Measurements from ENCODE around the gene KCTD12.

The KCTD12 gene

DNA sequence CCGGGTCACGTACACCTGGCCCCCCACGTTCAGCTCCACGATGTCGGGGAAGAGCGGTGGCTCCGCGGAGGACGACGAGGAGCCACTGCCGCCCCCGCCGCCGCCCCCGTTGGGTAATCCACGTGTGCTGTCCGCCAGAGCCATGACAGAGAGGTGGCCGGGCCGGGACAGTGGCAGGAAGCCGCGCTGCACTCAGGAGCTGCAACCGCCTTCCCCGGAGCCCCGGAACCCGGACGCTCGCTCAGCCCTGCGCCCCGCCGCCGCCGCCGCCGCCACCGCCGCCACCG, 257 bp downstream of the KCTD12 start:
- peak in 1 of 3 experiments; percentile 87 for DNase-seq

DNA sequence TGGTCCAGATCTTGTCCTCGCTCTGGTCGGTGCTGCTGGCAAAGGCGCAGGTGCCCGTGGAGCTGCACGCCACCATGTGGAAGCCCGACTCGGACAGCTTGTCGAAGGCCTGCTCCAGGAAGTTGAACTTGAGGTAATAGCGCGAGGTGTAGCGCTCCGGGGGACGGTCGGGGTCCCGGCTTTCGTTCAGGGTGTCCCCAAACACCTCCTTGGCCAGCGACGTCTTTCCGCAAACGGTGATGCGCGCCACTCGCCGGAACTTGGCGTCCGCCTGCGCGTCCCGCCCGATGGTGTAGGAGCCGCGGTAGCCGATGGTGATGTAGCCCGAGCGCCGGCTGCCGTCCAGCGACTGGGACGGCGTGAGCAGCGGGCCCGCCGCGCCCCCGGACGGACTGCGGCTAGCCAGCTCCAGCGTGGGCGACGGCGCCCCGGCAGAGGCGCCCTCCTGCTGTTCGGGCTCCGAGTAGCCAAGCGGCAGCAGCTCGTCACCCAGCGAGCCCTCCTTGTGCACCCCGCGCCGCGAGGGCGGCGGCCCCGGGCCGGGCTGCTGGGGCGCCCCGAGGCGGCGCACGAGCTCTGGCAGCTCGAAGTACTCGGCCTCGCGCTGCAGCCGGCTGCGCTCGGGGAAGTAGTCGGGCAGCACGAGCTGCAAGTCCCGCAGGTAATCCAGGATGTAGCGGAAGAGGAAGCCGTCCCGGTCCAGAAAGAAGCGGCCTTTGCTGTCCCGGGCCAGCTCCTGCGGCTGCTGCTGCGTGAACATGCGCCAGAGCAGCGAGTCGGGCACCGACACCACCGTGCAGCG, 801 bp downstream of the KCTD12 start:
- peak in 2 of 3 experiments; percentile 85 to 89 for DNase-seq

DNA sequence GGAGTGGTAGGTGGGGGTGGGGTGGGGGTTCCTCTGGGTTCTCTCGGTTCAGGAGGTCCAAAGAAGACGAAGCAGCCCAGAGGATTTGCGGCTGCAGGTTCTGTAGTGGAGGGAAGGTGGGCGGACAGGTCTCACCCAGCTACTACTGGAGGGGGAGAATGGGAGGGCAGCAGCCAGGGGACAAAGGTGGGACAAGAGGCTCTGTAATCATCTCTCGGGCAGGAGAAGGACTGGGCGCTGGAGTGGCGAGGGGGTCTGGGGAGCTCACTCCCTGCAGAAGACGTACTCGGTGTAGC, 1.4 kb downstream of the KCTD12 start:
- DNase-seq = no peak

DNA sequence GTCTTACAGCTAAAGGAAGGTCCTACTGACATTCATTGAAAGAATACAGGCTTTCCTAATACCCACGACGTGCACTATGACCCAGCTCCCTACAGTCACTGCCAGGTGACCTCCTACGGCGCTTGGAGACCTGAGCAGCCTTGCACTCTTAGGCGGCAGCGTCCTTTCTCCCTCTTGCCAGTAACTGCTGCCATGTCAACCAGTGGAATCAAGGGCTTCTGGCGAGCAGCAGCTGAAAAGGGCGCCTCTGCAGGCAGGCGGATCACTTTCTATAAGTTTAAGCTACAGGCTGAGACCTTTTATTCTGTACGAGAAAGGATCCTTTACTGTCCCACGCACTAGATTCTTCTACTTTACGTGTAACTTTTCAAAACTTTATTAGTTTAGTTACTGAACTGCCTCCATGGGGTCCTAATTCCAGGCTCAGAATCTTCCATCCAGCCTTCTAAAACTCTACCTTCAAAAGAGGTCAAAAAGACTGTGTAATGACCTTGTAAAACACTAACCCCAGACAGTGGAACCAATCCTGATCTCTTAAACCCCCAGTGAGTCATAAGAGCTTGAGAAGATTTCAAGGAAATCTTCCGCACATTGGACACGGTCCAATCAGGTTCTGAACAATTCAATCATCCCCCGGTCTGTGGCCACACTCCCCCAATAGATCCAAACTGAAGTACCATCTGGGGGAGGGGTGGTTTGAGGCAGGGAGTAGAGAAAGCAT, 1.9 kb downstream of the KCTD12 start:
- peak in 1 of 3 experiments; percentile 48 for DNase-seq

DNA sequence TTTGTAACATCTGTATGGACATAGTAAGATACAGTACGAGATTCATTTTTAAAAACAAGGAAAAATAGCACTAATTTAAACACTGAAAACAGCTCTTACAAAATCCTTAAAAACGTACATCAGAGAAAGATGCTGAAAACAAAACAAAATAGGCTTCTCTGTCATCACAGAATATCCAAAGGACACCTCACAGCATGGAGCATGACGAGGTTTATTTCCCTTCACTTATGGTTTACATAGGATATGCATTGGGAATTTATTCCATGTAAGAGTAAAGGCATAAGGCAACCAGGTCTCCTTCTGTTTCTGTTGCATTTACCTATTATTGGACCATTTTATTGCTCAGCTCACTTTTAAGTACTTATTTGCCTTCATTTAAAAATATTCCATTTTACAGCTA, 3.0 kb downstream of the KCTD12 start:
- DNase-seq = no peak

DNA sequence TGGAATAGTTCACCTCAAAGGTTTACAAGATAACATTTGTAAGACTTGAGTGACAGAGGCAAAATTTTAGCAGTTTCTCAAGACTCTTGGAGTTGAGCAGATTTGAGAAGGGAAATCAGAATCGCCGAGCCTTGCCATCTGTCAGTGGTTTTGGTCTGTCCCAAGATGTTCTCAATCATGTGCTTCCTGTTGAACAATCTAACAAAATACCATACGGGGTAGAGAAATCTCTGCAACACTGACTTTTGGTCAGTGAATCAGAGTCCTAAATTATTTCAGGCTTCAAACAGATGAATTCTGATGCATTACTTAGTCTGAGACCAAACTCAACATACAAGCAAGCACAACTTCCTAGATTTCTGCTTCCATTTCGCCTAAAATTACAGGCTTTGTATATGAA, 3.8 kb downstream of the KCTD12 start:
- no peak for DNase-seq

DNA sequence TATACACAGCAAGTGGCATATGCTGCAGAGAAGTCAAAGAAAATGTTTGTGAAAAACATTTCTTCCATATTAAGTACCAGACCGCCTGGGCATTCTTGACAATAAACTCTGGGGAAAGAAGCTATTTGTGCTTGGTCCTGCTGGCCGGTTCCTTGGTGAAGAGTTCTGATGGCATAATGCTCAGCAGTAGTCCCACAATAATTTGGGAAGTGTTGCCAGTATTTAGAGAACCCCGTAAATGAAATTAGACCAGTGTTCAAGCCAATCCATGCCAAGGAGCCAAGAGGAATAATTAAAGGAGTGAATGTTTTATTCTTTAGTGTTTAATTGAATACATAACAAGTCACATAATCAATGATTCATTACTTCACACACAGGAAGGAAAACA, 6.3 kb downstream of the KCTD12 start:
- no peak for DNase-seq

DNA sequence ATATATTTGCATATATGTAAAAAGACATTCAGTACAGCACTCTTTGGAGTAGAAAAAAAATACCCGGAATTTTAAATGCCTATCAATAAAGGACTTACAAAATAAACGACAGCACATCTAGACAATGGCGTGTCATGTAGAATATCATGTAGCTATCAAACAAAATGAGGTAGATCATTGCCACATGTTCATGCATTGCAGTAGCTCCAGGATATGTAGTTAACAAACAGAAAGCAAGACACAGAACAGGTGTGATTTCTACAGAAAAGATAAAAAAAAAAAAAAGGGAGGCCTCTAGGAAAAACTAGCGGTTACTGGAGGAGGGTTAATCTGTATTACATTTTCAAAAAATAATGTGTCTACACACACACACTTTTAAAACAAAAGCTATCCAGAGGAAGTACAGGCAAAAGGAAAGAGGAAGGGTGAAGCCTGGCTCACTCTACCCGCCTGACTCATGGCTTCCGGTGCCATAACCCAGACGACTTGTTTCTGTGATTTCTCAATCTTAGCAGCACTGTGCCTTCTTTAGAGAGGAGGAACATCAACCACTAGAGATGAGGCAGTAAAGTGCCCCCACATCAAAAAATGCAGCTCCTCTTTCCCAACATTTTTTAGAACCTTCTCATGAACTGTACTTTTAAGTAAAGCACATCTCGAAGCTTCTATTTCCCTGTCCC, 6.9 kb downstream of the KCTD12 start:
- DNase-seq = no peak

DNA sequence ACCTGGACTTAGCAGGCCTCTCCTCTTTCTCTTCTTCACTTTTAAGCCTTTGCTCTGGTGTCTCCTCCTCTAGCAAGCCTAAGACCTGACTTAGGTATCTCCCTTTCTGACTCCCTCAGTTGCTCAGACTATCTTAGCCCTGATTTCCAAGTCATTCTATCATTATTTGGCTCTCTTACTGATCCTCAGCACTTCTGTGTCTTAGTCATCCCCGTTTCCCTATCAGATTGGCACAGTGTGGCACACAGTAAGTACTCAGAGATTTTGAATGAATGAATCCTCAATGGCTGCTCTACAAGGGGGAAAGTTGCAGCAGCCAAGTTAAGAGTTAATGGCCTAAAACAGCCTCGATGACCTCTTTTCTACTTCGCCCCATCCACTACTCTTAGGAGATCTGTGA, 8.2 kb downstream of the KCTD12 start:
- DNase-seq = no peak

DNA sequence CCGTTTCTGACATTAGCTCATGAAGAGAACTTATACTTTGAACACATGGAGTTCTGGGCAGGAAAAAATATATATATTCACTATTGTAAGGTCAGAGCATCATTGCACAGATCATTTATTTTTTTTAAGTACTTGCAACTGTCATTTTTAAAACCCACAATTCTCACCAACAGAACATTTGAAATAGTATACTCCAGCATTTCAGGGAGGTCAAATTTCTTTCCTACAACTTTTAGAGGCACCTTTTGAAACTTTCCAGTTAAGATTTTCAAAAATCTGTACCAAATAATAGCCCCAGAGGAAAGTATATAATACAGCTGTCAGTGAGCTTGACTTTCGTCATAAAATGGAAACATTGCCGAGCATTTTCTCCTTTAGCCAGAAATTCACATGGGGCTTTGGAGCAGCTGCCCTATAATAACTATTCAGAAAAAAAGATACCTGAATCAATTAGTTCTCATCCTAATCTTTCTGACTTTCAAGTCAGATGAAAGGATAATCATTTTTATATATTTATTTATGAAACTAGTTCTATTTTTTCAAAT, 10.9 kb downstream of the KCTD12 start:
- no peak for DNase-seq

DNA sequence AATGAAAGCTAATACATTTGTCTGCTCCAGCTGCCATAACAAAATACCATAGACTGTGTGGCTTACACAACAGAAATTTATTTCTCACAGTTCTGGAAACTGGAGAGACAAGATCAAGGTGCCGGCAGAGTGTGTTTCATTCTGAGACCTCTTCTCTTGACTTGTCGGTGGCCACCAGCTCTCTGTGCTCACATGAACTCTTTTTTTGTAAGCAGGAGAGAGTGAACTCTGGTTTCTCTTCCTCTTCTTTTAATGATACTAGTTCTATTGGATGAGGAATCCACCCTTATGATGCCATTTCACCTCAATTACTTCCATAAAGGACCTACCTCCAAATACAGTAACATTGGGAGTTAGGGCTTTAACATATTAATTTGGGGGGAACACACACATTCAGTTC, 11.7 kb downstream of the KCTD12 start:
- no peak for DNase-seq

DNA sequence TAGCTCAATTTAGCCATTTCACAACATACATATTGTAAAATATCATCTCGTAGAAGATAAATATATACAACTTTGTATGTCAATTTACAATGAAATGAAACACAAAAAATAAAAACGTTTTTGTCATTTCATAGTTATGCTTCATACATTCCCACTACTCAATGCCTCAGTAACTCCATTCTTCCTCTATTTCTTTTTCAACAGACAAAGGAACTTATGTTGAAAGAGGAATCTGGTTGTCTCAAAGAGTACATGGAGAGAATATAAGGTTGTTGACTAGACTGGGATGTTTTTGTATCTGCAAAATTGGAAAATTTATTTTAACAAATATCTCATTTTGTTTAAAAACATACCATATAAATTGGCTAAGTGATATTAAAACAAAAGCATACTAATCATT, 12.8 kb downstream of the KCTD12 start:
- no peak for DNase-seq

DNA sequence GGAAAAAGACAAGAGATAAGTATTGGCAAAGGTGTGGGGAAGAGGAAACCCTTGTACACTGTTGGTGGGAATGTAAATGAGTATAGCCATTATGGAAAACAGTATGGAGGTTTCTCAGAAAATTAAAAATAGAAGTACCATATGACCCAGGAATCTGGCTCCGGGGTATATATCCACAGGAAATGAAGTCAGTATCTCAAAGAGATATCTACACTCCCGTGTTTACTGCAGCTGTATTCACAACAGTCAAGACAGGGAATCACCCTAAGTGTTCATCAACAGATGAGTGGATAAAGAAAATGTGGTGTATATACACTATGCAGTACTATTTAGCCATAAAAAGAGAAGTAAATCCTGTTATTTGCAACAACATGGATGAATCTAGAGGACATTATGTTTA, 13.5 kb downstream of the KCTD12 start:
- no peak for DNase-seq

DNA sequence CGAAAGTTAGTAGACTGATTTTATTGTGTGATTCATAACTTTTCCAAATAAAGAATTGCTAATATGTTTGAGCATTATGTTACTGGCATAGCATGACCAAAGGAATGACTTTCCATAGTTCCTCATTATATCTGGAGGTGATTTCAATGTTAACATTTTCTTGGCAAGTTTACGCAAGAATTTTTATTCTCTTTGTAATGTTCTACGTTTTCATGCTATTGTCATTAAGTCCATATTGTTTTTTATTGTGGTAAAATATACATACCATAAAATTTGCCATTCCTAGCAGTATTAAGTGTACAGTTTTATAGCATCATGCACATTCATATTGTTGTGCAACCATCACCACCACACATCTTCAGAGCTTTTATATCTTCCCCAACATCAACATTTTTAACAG, 14.8 kb downstream of the KCTD12 start:
- DNase-seq = no peak

DNA sequence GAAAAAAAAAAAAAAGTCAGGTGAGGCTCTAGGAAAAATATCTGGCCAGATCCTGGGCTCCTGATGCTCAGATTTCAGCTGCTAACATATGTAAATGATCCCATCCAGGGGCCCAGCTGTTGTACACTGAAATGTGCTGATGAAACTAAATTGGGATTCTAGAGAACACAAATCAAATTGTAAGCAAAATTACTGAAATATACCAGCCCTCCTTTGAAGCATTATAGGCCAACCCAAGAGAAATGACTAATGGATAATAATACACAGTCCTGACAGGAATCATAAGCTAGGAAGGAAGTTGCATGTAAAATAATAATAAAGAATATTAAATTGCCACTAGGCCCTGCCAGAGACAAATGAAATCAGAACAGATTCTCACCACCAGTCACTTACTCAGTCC, 17.8 kb downstream of the KCTD12 start:
- no peak for DNase-seq

DNA sequence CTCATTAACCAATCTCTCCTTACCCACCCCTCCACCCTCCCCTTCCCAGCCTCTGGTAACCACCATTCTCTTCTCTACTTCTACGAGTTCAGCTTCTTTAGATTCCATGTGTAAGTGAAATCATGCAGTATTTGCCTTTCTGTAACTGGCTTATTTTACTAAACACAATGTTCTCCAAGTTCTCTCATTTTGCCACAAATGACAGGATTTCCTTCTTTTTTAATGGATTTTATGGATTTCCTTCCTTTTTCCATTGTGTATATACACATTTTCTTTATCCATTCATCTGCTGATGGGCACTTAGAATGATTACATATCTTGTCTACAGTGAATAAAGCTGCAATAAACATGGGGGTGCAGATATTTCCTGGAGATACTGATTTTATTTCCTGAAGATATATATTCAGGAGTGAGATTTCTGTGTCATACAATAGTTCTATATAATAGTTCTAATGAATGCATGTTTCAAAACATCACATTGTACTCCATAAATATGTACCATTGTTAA, 20.2 kb downstream of the KCTD12 start:
- no peak for DNase-seq

DNA sequence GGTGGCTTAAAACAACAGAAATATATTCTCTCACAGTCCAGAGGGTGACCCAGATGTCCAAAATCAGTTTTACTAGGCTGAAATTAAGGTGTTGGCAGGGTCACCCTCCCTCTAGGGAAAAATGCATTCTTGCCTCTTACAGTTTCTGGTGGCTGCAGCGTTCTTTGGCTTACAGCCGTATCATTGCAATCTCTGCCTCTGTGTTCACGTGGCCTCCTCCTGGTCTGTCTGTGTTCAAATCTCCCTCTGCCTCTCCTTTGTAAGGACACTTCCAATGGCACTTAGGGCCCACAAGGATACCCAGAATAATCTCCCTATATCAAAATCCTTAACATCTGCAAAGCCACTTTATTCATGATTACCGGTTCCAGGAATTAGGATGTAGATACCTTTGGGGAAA, 21.1 kb downstream of the KCTD12 start:
- DNase-seq = no peak

DNA sequence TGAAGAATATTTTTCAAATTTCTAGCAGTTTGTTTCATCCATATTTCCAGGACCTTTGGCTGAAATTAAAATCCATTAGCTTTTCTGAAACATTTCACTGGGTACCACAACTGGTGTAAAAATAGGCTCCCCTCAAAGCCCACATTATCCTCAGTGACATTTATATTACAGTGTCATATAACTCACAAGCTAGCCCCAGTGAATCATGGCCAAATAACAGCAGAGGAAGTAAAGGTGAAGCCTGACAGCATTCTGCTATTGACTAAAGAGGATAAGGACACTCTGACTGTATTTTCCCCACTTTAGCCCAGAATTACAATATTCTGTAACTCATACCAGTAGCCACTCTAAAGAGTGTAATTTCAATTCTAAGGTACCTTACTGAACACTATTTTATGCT, 21.9 kb downstream of the KCTD12 start:
- DNase-seq = no peak

DNA sequence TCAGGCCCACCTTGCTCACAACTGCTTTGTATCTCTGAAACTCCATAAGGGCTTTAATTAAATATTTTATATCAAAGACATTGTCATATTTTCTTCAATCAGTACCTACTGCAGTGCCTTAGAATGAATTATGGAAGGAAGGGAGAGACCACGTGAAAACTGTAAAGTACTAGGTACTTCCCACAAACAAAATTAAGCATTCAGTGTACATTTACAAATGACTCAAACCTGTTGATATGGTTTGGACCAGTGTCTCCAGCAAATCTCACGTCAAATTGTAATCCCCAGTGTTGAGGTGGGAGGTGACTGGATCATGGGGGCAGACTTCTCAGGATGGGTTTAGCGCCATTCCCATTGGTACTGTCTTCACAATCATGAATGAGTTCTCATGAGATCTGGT, 23.2 kb downstream of the KCTD12 start:
- no peak for DNase-seq

DNA sequence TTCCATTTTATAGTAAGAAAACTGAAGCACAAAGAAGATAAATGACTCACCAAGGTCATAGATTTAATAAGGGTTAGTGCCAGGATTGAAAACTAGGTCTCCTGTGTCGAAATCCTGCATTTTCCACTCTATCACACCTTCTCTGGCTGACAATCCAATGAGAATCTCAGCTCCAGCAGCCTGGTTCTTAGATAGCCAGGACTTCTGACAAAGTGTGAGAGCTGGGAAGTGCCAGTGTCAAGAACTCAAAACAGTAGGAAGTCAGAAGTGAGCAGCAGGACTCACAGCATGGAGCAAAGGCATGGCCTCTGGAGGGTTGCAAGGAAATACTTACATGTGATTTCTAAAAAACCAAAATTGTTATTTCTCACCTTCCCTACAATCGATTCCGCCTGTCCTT, 24.3 kb downstream of the KCTD12 start:
- no peak for DNase-seq

DNA sequence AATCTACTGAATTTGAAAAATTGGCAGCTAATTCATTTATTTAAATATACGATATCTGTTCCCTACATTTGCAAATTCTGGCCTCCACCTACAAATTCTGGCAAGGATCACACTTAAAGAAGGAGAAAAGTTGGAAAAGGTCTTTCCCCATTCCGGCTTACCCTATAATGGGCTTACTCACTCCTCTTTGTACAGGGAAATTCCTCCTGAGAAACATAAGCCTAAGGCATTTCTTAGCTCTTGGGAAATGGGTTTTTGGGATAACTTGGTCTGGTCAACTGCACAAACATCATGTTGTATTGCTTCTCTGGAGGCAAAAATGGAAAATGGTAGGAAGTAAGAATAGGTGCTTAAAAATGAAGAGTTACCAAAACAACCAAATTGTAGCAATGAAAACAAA, 25.5 kb downstream of the KCTD12 start:
- no peak for DNase-seq

DNA sequence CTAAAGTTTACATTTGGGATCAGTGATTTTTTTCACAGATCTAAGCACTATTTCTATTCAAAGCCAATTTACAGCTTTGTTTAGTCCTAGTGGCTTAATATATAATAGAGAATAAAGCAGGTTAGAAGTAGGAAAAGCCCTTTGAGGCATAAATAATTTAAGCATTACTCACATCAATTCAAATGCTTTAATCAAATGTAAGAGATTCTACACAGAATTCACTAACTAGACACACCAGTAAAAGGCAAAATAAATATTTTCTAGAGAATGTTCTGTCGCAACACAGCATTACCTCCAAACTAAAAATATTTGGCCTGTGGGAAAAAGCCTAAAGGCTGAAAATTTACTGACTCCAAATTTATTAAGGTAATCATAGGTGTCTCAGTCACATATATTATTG, 31.3 kb downstream of the KCTD12 start:
- DNase-seq = no peak

DNA sequence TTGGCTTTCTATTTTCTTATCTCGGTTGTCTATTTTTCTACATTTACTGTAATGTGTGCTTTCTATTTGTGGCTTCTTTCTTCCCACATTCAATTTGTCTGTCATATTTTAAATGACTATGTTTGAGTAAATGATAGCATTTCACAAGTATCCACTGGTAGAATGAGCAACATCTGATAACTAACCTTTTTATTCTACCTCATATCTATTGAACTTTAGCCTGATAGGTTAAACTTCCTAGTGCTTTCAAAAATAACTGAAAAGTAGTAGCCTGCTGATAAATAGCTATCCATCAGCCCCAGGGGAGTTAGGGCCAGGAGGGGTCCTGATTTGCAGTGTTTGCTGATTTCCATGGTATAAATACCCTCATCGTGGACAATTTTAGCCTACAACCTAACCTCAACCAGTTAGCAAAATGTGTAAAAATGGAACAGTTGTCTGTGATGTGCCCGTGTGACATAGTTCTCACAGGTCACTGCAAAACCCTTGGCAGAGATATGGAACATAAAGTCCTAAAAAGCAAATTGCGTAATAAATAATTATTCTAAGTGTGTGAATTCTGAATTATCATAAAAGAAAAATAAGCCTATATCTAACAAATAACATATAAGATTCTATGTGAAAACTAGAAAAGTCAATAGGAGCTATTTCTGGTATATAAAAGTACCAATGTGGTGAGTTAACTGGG, 32.1 kb downstream of the KCTD12 start:
- no peak for DNase-seq
